ENCODE measurements around the gene C2CD4C.
"Not testable (repeated sequence)": the region's sequence is repeated elsewhere in the genome, so short reads cannot be mapped to it uniquely, and the experiment has no call there.

Gene C2CD4C

GRCh38 chr19:408902-409515 lies at the start of gene C2CD4C:
C2CD4C (minus strand) TSS chr19:409147; CDS start chr19:408361, 786 bp downstream.
- Mint-ChIP-seq H3K9me3 (no peaks in the 10 kb centered on the region), H3K36me3 (ENCODE audit: low read depth) (no peaks in the 10 kb centered on the region), H3K4me3 (peak within 1 kb of the TSS; percentile 46), H3K27ac (no peak within 1 kb of the TSS), H3K4me1 (ENCODE audit: low read depth) (peaks cover 4% of the 10 kb centered on the region), H3K27me3 (ENCODE audit: low read depth) (peaks cover 12% of the 10 kb centered on the region)

GRCh38 chr19:458091-459042 lies 49.4 kb upstream of the C2CD4C start:
- H3K27ac Mint-ChIP-seq = no peak overlapping the region
- peaks cover 20% of the 10 kb centered on the region for H3K27me3 Mint-ChIP-seq (ENCODE audit: low read depth)
- H3K4me3 Mint-ChIP-seq = no peak overlapping the region
- H3K36me3 Mint-ChIP-seq (ENCODE audit: low read depth) = no peaks in the 10 kb centered on the region
- H3K9me3 Mint-ChIP-seq = no peaks in the 10 kb centered on the region
- no peaks in the 10 kb centered on the region for H3K4me1 Mint-ChIP-seq (ENCODE audit: low read depth)

- no peak overlapping the region for H3K27ac Mint-ChIP-seq
Measured at GRCh38 chr19:457636-458035, 48.7 kb upstream of the C2CD4C start.

GRCh38 chr19:456547-457110 lies 47.7 kb upstream of the C2CD4C start:
- Mint-ChIP-seq H3K9me3 (no peaks in the 10 kb centered on the region), H3K4me3 (no peak overlapping the region), H3K36me3 (ENCODE audit: low read depth) (no peaks in the 10 kb centered on the region), H3K27me3 (ENCODE audit: low read depth) (peaks cover 10% of the 10 kb centered on the region), H3K4me1 (ENCODE audit: low read depth) (no peaks in the 10 kb centered on the region), H3K27ac (no peak overlapping the region)

More at GRCh38 chr19:457636-458035, 48.7 kb upstream of the C2CD4C start:
- no peak overlapping the region for H3K4me3 Mint-ChIP-seq
- no peaks in the 10 kb centered on the region for H3K36me3 Mint-ChIP-seq (ENCODE audit: low read depth)
- no peaks in the 10 kb centered on the region for H3K9me3 Mint-ChIP-seq
- peaks cover 17% of the 10 kb centered on the region for H3K27me3 Mint-ChIP-seq (ENCODE audit: low read depth)
- no peaks in the 10 kb centered on the region for H3K4me1 Mint-ChIP-seq (ENCODE audit: low read depth)

GRCh38 chr19:455851-456546 lies 47.1 kb upstream of the C2CD4C start:
- no peaks in the 10 kb centered on the region for H3K36me3 Mint-ChIP-seq (ENCODE audit: low read depth)
- H3K4me3 Mint-ChIP-seq = no peak overlapping the region
- H3K9me3 Mint-ChIP-seq = no peaks in the 10 kb centered on the region
- H3K27me3 Mint-ChIP-seq (ENCODE audit: low read depth) = peaks cover 8% of the 10 kb centered on the region
- no peaks in the 10 kb centered on the region for H3K4me1 Mint-ChIP-seq (ENCODE audit: low read depth)
- no peak overlapping the region for H3K27ac Mint-ChIP-seq

GRCh38 chr19:455031-455705 lies 46.2 kb upstream of the C2CD4C start:
- Mint-ChIP-seq H3K9me3 (peaks cover 5% of the 10 kb centered on the region), H3K27me3 (ENCODE audit: low read depth) (peaks cover 8% of the 10 kb centered on the region)

GRCh38 chr19:453606-454005 lies 44.7 kb upstream of the C2CD4C start:
- no peaks in the 10 kb centered on the region for H3K4me1 Mint-ChIP-seq (ENCODE audit: low read depth)
- H3K9me3 Mint-ChIP-seq = peaks cover 5% of the 10 kb centered on the region
- H3K4me3 Mint-ChIP-seq = no peak overlapping the region
- H3K27me3 Mint-ChIP-seq (ENCODE audit: low read depth) = no peaks in the 10 kb centered on the region
- no peak overlapping the region for H3K27ac Mint-ChIP-seq
- H3K36me3 Mint-ChIP-seq (ENCODE audit: low read depth) = no peaks in the 10 kb centered on the region

More at GRCh38 chr19:455031-455705, 46.2 kb upstream of the C2CD4C start:
- Mint-ChIP-seq H3K4me1 (ENCODE audit: low read depth) (no peaks in the 10 kb centered on the region), H3K27ac (no peak overlapping the region), H3K4me3 (no peak overlapping the region), H3K36me3 (ENCODE audit: low read depth) (no peaks in the 10 kb centered on the region)

- Mint-ChIP-seq H3K4me3 (no peak overlapping the region), H3K36me3 (ENCODE audit: low read depth) (no peaks in the 10 kb centered on the region), H3K27me3 (ENCODE audit: low read depth) (no peaks in the 10 kb centered on the region), H3K9me3 (peaks cover 5% of the 10 kb centered on the region), H3K27ac (no peak overlapping the region), H3K4me1 (ENCODE audit: low read depth) (no peaks in the 10 kb centered on the region)
Measured at GRCh38 chr19:452829-453228, 43.9 kb upstream of the C2CD4C start.

- not testable (repeated sequence) for H3K4me1 Mint-ChIP-seq (ENCODE audit: low read depth); H3K4me3 Mint-ChIP-seq; H3K9me3 Mint-ChIP-seq; H3K27me3 Mint-ChIP-seq (ENCODE audit: low read depth); H3K27ac Mint-ChIP-seq; H3K36me3 Mint-ChIP-seq (ENCODE audit: low read depth)
Measured at GRCh38 chr19:450912-451481, 42.0 kb upstream of the C2CD4C start.

- H3K27ac Mint-ChIP-seq = no peak overlapping the region
- H3K4me1 Mint-ChIP-seq (ENCODE audit: low read depth) = no peaks in the 10 kb centered on the region
- H3K9me3 Mint-ChIP-seq = peaks cover 5% of the 10 kb centered on the region
- H3K4me3 Mint-ChIP-seq = no peak overlapping the region
- no peaks in the 10 kb centered on the region for H3K36me3 Mint-ChIP-seq (ENCODE audit: low read depth)
- no peaks in the 10 kb centered on the region for H3K27me3 Mint-ChIP-seq (ENCODE audit: low read depth)
Measured at GRCh38 chr19:449916-450315, 41.0 kb upstream of the C2CD4C start.

GRCh38 chr19:447816-448560 lies 39.0 kb upstream of the C2CD4C start:
- Mint-ChIP-seq H3K4me3 (no peak overlapping the region), H3K27ac (no peak overlapping the region), H3K36me3 (ENCODE audit: low read depth) (no peaks in the 10 kb centered on the region), H3K9me3 (peaks cover 5% of the 10 kb centered on the region), H3K4me1 (ENCODE audit: low read depth) (no peaks in the 10 kb centered on the region), H3K27me3 (ENCODE audit: low read depth) (no peaks in the 10 kb centered on the region)

- H3K27ac Mint-ChIP-seq = no peak overlapping the region
- no peaks in the 10 kb centered on the region for H3K27me3 Mint-ChIP-seq (ENCODE audit: low read depth)
- peaks cover 7% of the 10 kb centered on the region for H3K9me3 Mint-ChIP-seq
- H3K36me3 Mint-ChIP-seq (ENCODE audit: low read depth) = no peaks in the 10 kb centered on the region
- H3K4me1 Mint-ChIP-seq (ENCODE audit: low read depth) = no peaks in the 10 kb centered on the region
- no peak overlapping the region for H3K4me3 Mint-ChIP-seq
Measured at GRCh38 chr19:447064-447426, 38.1 kb upstream of the C2CD4C start.

- peaks cover 6% of the 10 kb centered on the region for H3K9me3 Mint-ChIP-seq
- no peak overlapping the region for H3K27ac Mint-ChIP-seq
- no peaks in the 10 kb centered on the region for H3K36me3 Mint-ChIP-seq (ENCODE audit: low read depth)
- no peaks in the 10 kb centered on the region for H3K4me1 Mint-ChIP-seq (ENCODE audit: low read depth)
- H3K27me3 Mint-ChIP-seq (ENCODE audit: low read depth) = no peaks in the 10 kb centered on the region
- H3K4me3 Mint-ChIP-seq = no peak overlapping the region
Measured at GRCh38 chr19:444677-445210, 35.8 kb upstream of the C2CD4C start.
